Nephron (organoid): ENCODE data around the gene UNC5C.

Experiments used
- H3K27ac Mint-ChIP-seq, 3 experiments: 2 replicates each; pipeline ENCODE4 v1.8.0; 2020; ENCODE audit warnings: mixed read lengths in 3 of 3, mild to moderate bottlenecking in 2 of 3, moderate library complexity in 1 of 3
- H3K27me3 Mint-ChIP-seq: 2 replicates; pipeline ENCODE4 v1.8.0; 2021; ENCODE audit warnings: low read depth, mild to moderate bottlenecking, moderate library complexity, mixed read lengths
- H3K36me3 Mint-ChIP-seq: 2 replicates; pipeline ENCODE4 v1.8.0; 2020; ENCODE audit warnings: low read depth, mixed read lengths
- H3K4me1 Mint-ChIP-seq: 2 replicates; pipeline ENCODE4 v1.8.0; 2020; ENCODE audit warnings: mixed read lengths
- H3K4me3 Mint-ChIP-seq, 3 experiments: 2 replicates each; pipeline ENCODE4 v1.8.0; 2020; ENCODE audit warnings: mild to moderate bottlenecking in 3 of 3, mixed read lengths in 3 of 3, moderate library complexity in 2 of 3
- H3K9me3 Mint-ChIP-seq: 2 replicates; pipeline ENCODE4 v1.8.0; 2020; ENCODE audit warnings: mixed read lengths
- CTCF ChIP-seq, 3 experiments: fragments of 200-600 bp; sonication (generic); IDR thresholded peaks; one replicate each; pipeline ENCODE4 v1.5.0; 2021; ENCODE audit warnings: antibody characterized with exemption in 3 of 3; ENCODE audit not compliant: unreplicated experiment in 3 of 3

The UNC5C gene

GRCh38 chr4:95431678-95432077 lies 117.1 kb downstream of the UNC5C start:
- H3K27ac Mint-ChIP-seq, result peak overlapping the region; percentile 21 to 85 (median 34)
- peaks cover 26% of the 10 kb centered on the region for H3K4me1 Mint-ChIP-seq
- TF ChIP-seq CTCF (IDR thresholded peaks at IDR 0.05; ENCODE audit: unreplicated experiment in 3 of 3), result no peak
- no peaks in the 10 kb centered on the region for H3K27me3 Mint-ChIP-seq
- H3K9me3 Mint-ChIP-seq, result no peaks in the 10 kb centered on the region
- H3K4me3 Mint-ChIP-seq, result no peak overlapping the region
- H3K36me3 Mint-ChIP-seq, result peaks cover 10% of the 10 kb centered on the region

- H3K9me3 Mint-ChIP-seq, result no peaks in the 10 kb centered on the region
- H3K27ac Mint-ChIP-seq, result peak overlapping the region; percentile 25 to 62 (median 55)
- no peak for TF ChIP-seq CTCF (IDR thresholded peaks at IDR 0.05; ENCODE audit: unreplicated experiment in 3 of 3)
- no peaks in the 10 kb centered on the region for H3K27me3 Mint-ChIP-seq
- H3K36me3 Mint-ChIP-seq, result peaks cover 16% of the 10 kb centered on the region
- H3K4me3 Mint-ChIP-seq, result no peak overlapping the region
- H3K4me1 Mint-ChIP-seq, result peaks cover 26% of the 10 kb centered on the region
Measured at GRCh38 chr4:95429416-95429815, 119.4 kb downstream of the UNC5C start.

- Mint-ChIP-seq H3K27ac (peak overlapping the region; percentile 39 to 87 (median 61)), H3K27me3 (no peaks in the 10 kb centered on the region), H3K4me1 (peaks cover 21% of the 10 kb centered on the region), H3K9me3 (no peaks in the 10 kb centered on the region), H3K36me3 (peaks cover 16% of the 10 kb centered on the region), H3K4me3 (no peak overlapping the region)
- no peak for TF ChIP-seq CTCF (IDR thresholded peaks at IDR 0.05; ENCODE audit: unreplicated experiment in 3 of 3)
Measured at GRCh38 chr4:95428291-95429070, 120.3 kb downstream of the UNC5C start.

GRCh38 chr4:95426455-95426854 lies 122.3 kb downstream of the UNC5C start:
- TF ChIP-seq CTCF (IDR thresholded peaks at IDR 0.05; ENCODE audit: unreplicated experiment in 3 of 3), result no peak
- Mint-ChIP-seq H3K27ac (peak overlapping the region; percentile 1 to 15 (median 11)), H3K27me3 (no peaks in the 10 kb centered on the region), H3K9me3 (no peaks in the 10 kb centered on the region), H3K4me3 (no peak overlapping the region), H3K36me3 (peaks cover 19% of the 10 kb centered on the region), H3K4me1 (peaks cover 21% of the 10 kb centered on the region)

GRCh38 chr4:95422436-95422835 lies 126.3 kb downstream of the UNC5C start:
- peaks cover 12% of the 10 kb centered on the region for H3K36me3 Mint-ChIP-seq
- H3K27me3 Mint-ChIP-seq, result no peaks in the 10 kb centered on the region
- TF ChIP-seq CTCF (IDR thresholded peaks at IDR 0.05; ENCODE audit: unreplicated experiment in 3 of 3), result no peak
- peaks cover 7% of the 10 kb centered on the region for H3K4me1 Mint-ChIP-seq
- H3K9me3 Mint-ChIP-seq, result no peaks in the 10 kb centered on the region
- no peak overlapping the region for H3K4me3 Mint-ChIP-seq
- peak overlapping the region; percentile 12 to 85 (median 27) for H3K27ac Mint-ChIP-seq

GRCh38 chr4:95421869-95422268 lies 126.9 kb downstream of the UNC5C start:
- H3K36me3 Mint-ChIP-seq, result peaks cover 10% of the 10 kb centered on the region
- no peak overlapping the region for H3K4me3 Mint-ChIP-seq
- no peak for TF ChIP-seq CTCF (IDR thresholded peaks at IDR 0.05; ENCODE audit: unreplicated experiment in 3 of 3)
- H3K4me1 Mint-ChIP-seq, result peaks cover 7% of the 10 kb centered on the region
- no peaks in the 10 kb centered on the region for H3K9me3 Mint-ChIP-seq
- peak overlapping the region; percentile 12 to 85 (median 27) for H3K27ac Mint-ChIP-seq
- no peaks in the 10 kb centered on the region for H3K27me3 Mint-ChIP-seq
